ENCODE measurements around the gene PTPRT.

DNA sequence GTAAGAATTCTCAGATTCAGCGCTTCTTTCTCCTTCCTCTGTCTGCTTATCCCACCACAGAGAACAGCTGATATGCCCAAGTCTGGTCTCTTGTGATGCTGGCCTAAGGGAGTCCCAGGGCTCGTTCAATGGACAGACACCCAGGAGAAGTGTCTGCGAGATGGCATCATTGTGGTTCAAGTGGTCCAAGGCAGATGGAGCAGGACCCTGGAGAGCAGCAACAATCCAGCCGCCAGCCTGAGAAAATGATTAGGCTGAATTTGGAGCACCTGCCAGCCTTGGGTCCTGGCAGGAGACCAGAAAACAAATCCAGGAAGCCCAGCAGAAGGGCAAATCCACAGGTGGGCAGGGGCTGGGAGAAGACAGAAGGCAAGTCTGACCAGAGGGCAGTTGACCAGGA is 145.8 kb downstream of the PTPRT start:
- TF ChIP-seq, protein P1, sequence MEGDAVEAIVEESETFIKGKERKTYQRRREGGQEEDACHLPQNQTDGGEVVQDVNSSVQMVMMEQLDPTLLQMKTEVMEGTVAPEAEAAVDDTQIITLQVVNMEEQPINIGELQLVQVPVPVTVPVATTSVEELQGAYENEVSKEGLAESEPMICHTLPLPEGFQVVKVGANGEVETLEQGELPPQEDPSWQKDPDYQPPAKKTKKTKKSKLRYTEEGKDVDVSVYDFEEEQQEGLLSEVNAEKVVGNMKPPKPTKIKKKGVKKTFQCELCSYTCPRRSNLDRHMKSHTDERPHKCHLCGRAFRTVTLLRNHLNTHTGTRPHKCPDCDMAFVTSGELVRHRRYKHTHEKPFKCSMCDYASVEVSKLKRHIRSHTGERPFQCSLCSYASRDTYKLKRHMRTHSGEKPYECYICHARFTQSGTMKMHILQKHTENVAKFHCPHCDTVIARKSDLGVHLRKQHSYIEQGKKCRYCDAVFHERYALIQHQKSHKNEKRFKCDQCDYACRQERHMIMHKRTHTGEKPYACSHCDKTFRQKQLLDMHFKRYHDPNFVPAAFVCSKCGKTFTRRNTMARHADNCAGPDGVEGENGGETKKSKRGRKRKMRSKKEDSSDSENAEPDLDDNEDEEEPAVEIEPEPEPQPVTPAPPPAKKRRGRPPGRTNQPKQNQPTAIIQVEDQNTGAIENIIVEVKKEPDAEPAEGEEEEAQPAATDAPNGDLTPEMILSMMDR (IDR thresholded peaks at IDR 0.05), result no peak
- no peak for TF ChIP-seq POLR2A (IDR thresholded peaks at IDR 0.05)

All from Peyer's patch (tissue), 4 donors.